Ectodermal cell (in vitro differentiated cells): ENCODE data around the gene MAP1LC3B.

Experiments used
- H3K27ac ChIP-seq: 2 replicates; pipeline ENCODE4 v1.7.0; 2013; ENCODE audit warnings: mild to moderate bottlenecking, low read depth, low read length; ENCODE audit not compliant: insufficient read depth, poor library complexity, severe bottlenecking
- H3K27me3 ChIP-seq: 2 replicates; pipeline ENCODE4 v1.7.0; 2013; ENCODE audit warnings: mild to moderate bottlenecking, low read length; ENCODE audit not compliant: insufficient read depth, control insufficient read depth, poor library complexity, severe bottlenecking
- H3K36me3 ChIP-seq: one replicate; pipeline ENCODE4 v1.7.0; 2013; ENCODE audit warnings: low read length; ENCODE audit not compliant: control insufficient read depth, insufficient read depth
- H3K4me1 ChIP-seq: one replicate; pipeline ENCODE4 v1.7.0; 2013; ENCODE audit warnings: low read length; ENCODE audit not compliant: control insufficient read depth, insufficient read depth
- H3K4me3 ChIP-seq: 2 replicates; pipeline ENCODE4 v1.7.0; 2013; ENCODE audit warnings: low read depth, low read length, control low read depth; ENCODE audit not compliant: insufficient read depth
- H3K9me3 ChIP-seq: 2 replicates; pipeline ENCODE4 v1.7.0; 2013; ENCODE audit warnings: mild to moderate bottlenecking, low read length, moderate library complexity; ENCODE audit not compliant: control insufficient read depth
- WGBS, 2 experiments: methylation state at CpG; one replicate each; pipeline ENCODE4 v1.1.7; 2013; ENCODE audit warnings: missing lambda C conversion rate in 2 of 2; 5-methylcytosine and 5-hydroxymethylcytosine counted together

Gene MAP1LC3B

GRCh38 chr16:87409153-87409552, 17.0 kb downstream of the MAP1LC3B start:
- no peaks in the 10 kb centered on the region for H3K9me3 ChIP-seq
- H3K27me3 ChIP-seq, result no peaks in the 10 kb centered on the region
- no peak overlapping the region for H3K4me3 ChIP-seq
- WGBS, 2 experiments, result 94 to 96% methylated on average over 13 of the region's 13 CpGs
- peaks cover 29% of the 10 kb centered on the region for H3K36me3 ChIP-seq
- no peak overlapping the region for H3K27ac ChIP-seq
- no peaks in the 10 kb centered on the region for H3K4me1 ChIP-seq

GRCh38 chr16:87409781-87410180, 17.6 kb downstream of the MAP1LC3B start:
- H3K4me3 ChIP-seq, result no peak overlapping the region
- no peaks in the 10 kb centered on the region for H3K4me1 ChIP-seq
- H3K27ac ChIP-seq, result no peak overlapping the region
- WGBS, 2 experiments, result 96 to 97% methylated on average over 13 of the region's 13 CpGs
- peaks cover 32% of the 10 kb centered on the region for H3K36me3 ChIP-seq
- no peaks in the 10 kb centered on the region for H3K9me3 ChIP-seq
- no peaks in the 10 kb centered on the region for H3K27me3 ChIP-seq

GRCh38 chr16:87410530-87410929, 18.4 kb downstream of the MAP1LC3B start:
- Histone ChIP-seq H3K36me3 (peaks cover 24% of the 10 kb centered on the region), H3K27me3 (no peaks in the 10 kb centered on the region), H3K4me1 (no peaks in the 10 kb centered on the region)

GRCh38 chr16:87410968-87411367, 18.8 kb downstream of the MAP1LC3B start:
- H3K4me1 ChIP-seq, result no peaks in the 10 kb centered on the region
- 90 to 93% methylated on average over 14 of the region's 14 CpGs for WGBS, 2 experiments

More at GRCh38 chr16:87410530-87410929, 18.4 kb downstream of the MAP1LC3B start:
- Histone ChIP-seq H3K9me3 (no peaks in the 10 kb centered on the region), H3K4me3 (no peak overlapping the region), H3K27ac (no peak overlapping the region)
- WGBS, 2 experiments, result 95 to 97% methylated on average over 11 of the region's 11 CpGs

GRCh38 chr16:87411375-87412271, 19.5 kb downstream of the MAP1LC3B start:
- no peaks in the 10 kb centered on the region for H3K4me1 ChIP-seq
- H3K27ac ChIP-seq, result no peak overlapping the region
- peaks cover 19% of the 10 kb centered on the region for H3K36me3 ChIP-seq
- H3K4me3 ChIP-seq, result no peak overlapping the region
- H3K9me3 ChIP-seq, result no peaks in the 10 kb centered on the region
- 96 to 97% methylated on average over 49 of the region's 49 CpGs for WGBS, 2 experiments
- H3K27me3 ChIP-seq, result no peaks in the 10 kb centered on the region

More at GRCh38 chr16:87410968-87411367, 18.8 kb downstream of the MAP1LC3B start:
- Histone ChIP-seq H3K36me3 (peaks cover 22% of the 10 kb centered on the region), H3K4me3 (no peak overlapping the region), H3K9me3 (no peaks in the 10 kb centered on the region), H3K27me3 (no peaks in the 10 kb centered on the region), H3K27ac (no peak overlapping the region)

- Histone ChIP-seq H3K4me1 (no peaks in the 10 kb centered on the region), H3K27ac (no peak overlapping the region), H3K27me3 (no peaks in the 10 kb centered on the region), H3K4me3 (no peak overlapping the region), H3K36me3 (peaks cover 19% of the 10 kb centered on the region), H3K9me3 (no peaks in the 10 kb centered on the region)
- WGBS, 2 experiments, result 93 to 94% methylated on average over 31 of the region's 31 CpGs
Observed at GRCh38 chr16:87412371-87412995, 20.3 kb downstream of the MAP1LC3B start.

GRCh38 chr16:87412996-87413421, 20.9 kb downstream of the MAP1LC3B start:
- H3K4me1 ChIP-seq, result no peaks in the 10 kb centered on the region
- peaks cover 19% of the 10 kb centered on the region for H3K36me3 ChIP-seq
- no peak overlapping the region for H3K4me3 ChIP-seq
- no peaks in the 10 kb centered on the region for H3K27me3 ChIP-seq
- H3K27ac ChIP-seq, result no peak overlapping the region
- H3K9me3 ChIP-seq, result no peaks in the 10 kb centered on the region
- 93 to 95% methylated on average over 27 of the region's 27 CpGs for WGBS, 2 experiments

GRCh38 chr16:87414251-87414680, 22.1 kb downstream of the MAP1LC3B start:
- peaks cover 19% of the 10 kb centered on the region for H3K36me3 ChIP-seq
- no peaks in the 10 kb centered on the region for H3K4me1 ChIP-seq
- H3K9me3 ChIP-seq, result no peaks in the 10 kb centered on the region
- 91 to 93% methylated on average over 24 of the region's 24 CpGs for WGBS, 2 experiments
- H3K27me3 ChIP-seq, result no peaks in the 10 kb centered on the region
- no peak overlapping the region for H3K4me3 ChIP-seq
- no peak overlapping the region for H3K27ac ChIP-seq

- Histone ChIP-seq H3K27ac (no peak overlapping the region), H3K9me3 (no peaks in the 10 kb centered on the region), H3K27me3 (no peaks in the 10 kb centered on the region), H3K4me3 (no peak overlapping the region), H3K36me3 (peaks cover 19% of the 10 kb centered on the region), H3K4me1 (no peaks in the 10 kb centered on the region)
- WGBS, 2 experiments, result 96 to 97% methylated on average over 9 of the region's 9 CpGs
Observed at GRCh38 chr16:87415441-87415840, 23.3 kb downstream of the MAP1LC3B start.

GRCh38 chr16:87416826-87417527, 24.8 kb downstream of the MAP1LC3B start:
- Histone ChIP-seq H3K4me1 (no peaks in the 10 kb centered on the region), H3K27me3 (no peaks in the 10 kb centered on the region), H3K36me3 (peaks cover 14% of the 10 kb centered on the region), H3K4me3 (no peak overlapping the region), H3K27ac (no peak overlapping the region), H3K9me3 (no peaks in the 10 kb centered on the region)
- WGBS, 2 experiments, result 95 to 96% methylated on average over 22 to 23 of the region's 23 CpGs
